Activated naive CD4-positive, alpha-beta T cell (primary cell): ENCODE measurements around the gene TRIP12.
"Not testable (repeated sequence)": the region's sequence is repeated elsewhere in the genome, so short reads cannot be mapped to it uniquely, and the experiment has no call there.

ENCODE experiments used
- DNase-seq, 4 experiments: peaks; one replicate each; lab custom pipeline; 2025; lab: John Stamatoyannopoulos, UW

Gene TRIP12

GRCh38 chr2:229921892-229922448, at the start of gene TRIP12:
TRIP12 (minus strand) TSS chr2:229922009; CDS start chr2:229880079, 41,930 bp downstream.
- peak; percentile 82 to 89 (median 88) for DNase-seq

GRCh38 chr2:229971298-229971790, 49.5 kb upstream of the TRIP12 start:
- DNase-seq, result no peak

- DNase-seq, result no peak
These were observed 48.6 kb upstream of the TRIP12 start for GRCh38 chr2:229970406-229970805.

GRCh38 chr2:229969921-229970320, 48.1 kb upstream of the TRIP12 start:
- no peak for DNase-seq

- not testable (repeated sequence) for DNase-seq
These were observed 41.8 kb upstream of the TRIP12 start for GRCh38 chr2:229963596-229963995.

- DNase-seq, result no peak
These were observed 34.7 kb upstream of the TRIP12 start for GRCh38 chr2:229956491-229956890.

- DNase-seq, result no peak
These were observed 33.9 kb upstream of the TRIP12 start for GRCh38 chr2:229955663-229956062.

- no peak for DNase-seq
These were observed 30.5 kb upstream of the TRIP12 start for GRCh38 chr2:229952256-229952835.

GRCh38 chr2:229947544-229947943, 25.7 kb upstream of the TRIP12 start:
- DNase-seq, result no peak

- DNase-seq, result no peak
These were observed 24.2 kb upstream of the TRIP12 start for GRCh38 chr2:229945975-229946374.

GRCh38 chr2:229943770-229944449, 22.1 kb upstream of the TRIP12 start:
- no peak for DNase-seq

GRCh38 chr2:229943171-229943570, 21.4 kb upstream of the TRIP12 start:
- DNase-seq, result no peak

GRCh38 chr2:229942671-229943070, 20.9 kb upstream of the TRIP12 start:
- DNase-seq, result no peak

GRCh38 chr2:229937537-229937936, 15.7 kb upstream of the TRIP12 start:
- no peak for DNase-seq

GRCh38 chr2:229931241-229931640, 9.4 kb upstream of the TRIP12 start:
- no peak for DNase-seq

- DNase-seq, result no peak
These were observed 8.8 kb upstream of the TRIP12 start for GRCh38 chr2:229930656-229931055.

GRCh38 chr2:229927817-229928321, 6.1 kb upstream of the TRIP12 start:
- DNase-seq, result no peak

- DNase-seq, result no peak
These were observed 3.4 kb upstream of the TRIP12 start for GRCh38 chr2:229925201-229925600.

GRCh38 chr2:229924541-229924940, 2.7 kb upstream of the TRIP12 start:
- DNase-seq, result not testable (repeated sequence)

- DNase-seq, result peak; percentile 31 to 89 (median 83)
These were observed 909 bp upstream of the TRIP12 start, which contains the start of gene FBXO36 for GRCh38 chr2:229922449-229923386. FBXO36 (plus strand) TSS chr2:229922503; CDS start chr2:229922514, 11 bp downstream.

GRCh38 chr2:229921101-229921891, 513 bp downstream of the TRIP12 start:
- peak; percentile 24 to 65 (median 38) for DNase-seq
